H1 (cell line): Measurements from ENCODE around the gene PRR5L. TPM values are rescaled to one million over a fixed set of nuclear protein-coding genes. Genes with fewer than 3 reads are reported as not detected.

Experiments used
- CTCF ChIA-PET: fragments of 300-600 bp; sonication (Branson Sonifier 250); formaldehyde crosslinking; loops from one replicate; lab custom pipeline; 2021; ENCODE audit not compliant: partially characterized antibody; lab: Charles Lee
- POLR2A ChIA-PET: fragments of 300-600 bp; sonication (Branson Sonifier 250); formaldehyde crosslinking; loops from one replicate; lab custom pipeline; 2021; ENCODE audit warnings: inconsistent platforms; ENCODE audit not compliant: partially characterized antibody; lab: Charles Lee
- DNase-seq, 2 experiments: peaks; one replicate each; pipeline versions ENCODE4 v3.0.0 to v3.0.0-alpha.2; 2010 to 2022; ENCODE audit warnings: low spot score in 2 of 2, low read depth in 1 of 2, mixed read lengths in 1 of 2
- FAIRE-seq: peaks from 2 replicates; lab custom pipeline; 2011; peaks lifted over from hg19 to GRCh38; lab: Jason Lieb, UNC
- H2AFZ ChIP-seq: 2 replicates; pipeline ENCODE4 v1.8.1; 2012; ENCODE audit warnings: low read length, inconsistent platforms
- H2AK5ac ChIP-seq: 2 replicates; pipeline ENCODE4 v1.6.1; 2013; ENCODE audit warnings: low read depth, low read length
- H2BK120ac ChIP-seq: replicated peaks from 2 replicates; pipeline ENCODE3; 2013; ENCODE audit warnings: low read depth, low read length, inconsistent platforms
- H2BK12ac ChIP-seq: 2 replicates; pipeline ENCODE4 v1.6.1; 2013; ENCODE audit warnings: low read depth, low read length
- H2BK15ac ChIP-seq: 2 replicates; pipeline ENCODE4 v1.6.1; 2013; ENCODE audit warnings: low read length
- H2BK20ac ChIP-seq: 2 replicates; pipeline ENCODE4 v1.6.1; 2013; ENCODE audit warnings: low read length
- H2BK5ac ChIP-seq: 2 replicates; pipeline ENCODE4 v1.6.1; 2013; ENCODE audit warnings: low read depth, low read length
- H3K14ac ChIP-seq: 2 replicates; pipeline ENCODE4 v1.6.1; 2013; ENCODE audit warnings: inconsistent platforms; ENCODE audit not compliant: insufficient read length
- H3K18ac ChIP-seq: 2 replicates; pipeline ENCODE4 v1.6.1; 2013; ENCODE audit warnings: low read length; ENCODE audit errors: extremely low read depth
- H3K23ac ChIP-seq: 2 replicates; pipeline ENCODE4 v1.6.1; 2013; ENCODE audit warnings: inconsistent platforms; ENCODE audit not compliant: insufficient read length
- H3K23me2 ChIP-seq: 2 replicates; pipeline ENCODE4 v1.6.1; 2013; ENCODE audit warnings: low read depth, low read length
- H3K27ac ChIP-seq: 2 replicates; pipeline ENCODE4 v1.6.1; 2011; ENCODE audit warnings: low read depth, low read length, inconsistent platforms
- H3K27me3 ChIP-seq, 4 experiments: replicated peaks in 1 of 4; 1 replicate in 1 of 4; 2 replicates in 3 of 4; pipeline versions ENCODE4 v1.6.1 to v1.8.1; 2011 to 2013; ENCODE audit warnings: low read length in 3 of 4, mild to moderate bottlenecking in 3 of 4, inconsistent platforms in 2 of 4, mixed read lengths in 2 of 4, moderate library complexity in 1 of 4; ENCODE audit not compliant: control insufficient read depth in 3 of 4, insufficient read depth in 3 of 4; ENCODE audit errors: extremely low read depth in 1 of 4
- H3K36me3 ChIP-seq, 4 experiments: 2 replicates each; pipeline versions ENCODE4 v1.6.1 to v1.8.1; 2011 to 2013; ENCODE audit warnings: mild to moderate bottlenecking in 4 of 4, low read length in 3 of 4, moderate library complexity in 2 of 4, control low read depth in 1 of 4, inconsistent platforms in 1 of 4; ENCODE audit not compliant: insufficient read depth in 4 of 4, control insufficient read depth in 2 of 4
- H3K4ac ChIP-seq: replicated peaks from 2 replicates; pipeline ENCODE3; 2013; ENCODE audit warnings: low read length, low read depth, mixed read lengths, inconsistent platforms; ENCODE audit not compliant: insufficient read length
- H3K4me1 ChIP-seq, 4 experiments: replicated peaks in 1 of 4; 1 replicate in 1 of 4; 2 replicates in 3 of 4; pipeline versions ENCODE4 v1.6.1 to v1.8.1; 2011 to 2013; ENCODE audit warnings: low read length in 3 of 4, inconsistent platforms in 2 of 4, mixed read lengths in 1 of 4; ENCODE audit not compliant: insufficient read depth in 4 of 4, control insufficient read depth in 3 of 4
- H3K4me2 ChIP-seq, 2 experiments: 2 replicates each; pipeline versions ENCODE4 v1.6.1 to v1.8.1; 2011 to 2013; ENCODE audit warnings: low read depth in 2 of 2, low read length in 2 of 2, control low read depth in 1 of 2, inconsistent platforms in 1 of 2, mild to moderate bottlenecking in 1 of 2; ENCODE audit not compliant: insufficient read depth in 1 of 2
- H3K4me3 ChIP-seq, 4 experiments: fragments of 200-600, 300-600 bp in 1 of 4; sonication (generic), shearing (Covaris generic), sonication (Bioruptor Twin) in 1 of 4; 2 replicates each; pipeline versions ENCODE4 v1.5.1 to v1.8.1; 2011 to 2016; ENCODE audit warnings: low read length in 4 of 4, low read depth in 3 of 4, control low read depth in 2 of 4, inconsistent platforms in 2 of 4, mild to moderate bottlenecking in 2 of 4, mixed read lengths in 1 of 4, moderate library complexity in 1 of 4; ENCODE audit not compliant: insufficient read depth in 2 of 4; ENCODE audit errors: extremely low read depth in 1 of 4
- H3K56ac ChIP-seq: replicated peaks from 2 replicates; pipeline ENCODE3; 2013; ENCODE audit warnings: low read depth, mild to moderate bottlenecking, mixed read lengths, low read length, inconsistent platforms; ENCODE audit not compliant: insufficient read length
- H3K79me1 ChIP-seq: 2 replicates; pipeline ENCODE4 v1.6.1; 2013; ENCODE audit warnings: low read depth, low read length, control low read depth
- H3K79me2 ChIP-seq, 2 experiments: 2 replicates each; pipeline versions ENCODE4 v1.6.1 to v1.8.1; 2012 to 2013; ENCODE audit warnings: low read length in 2 of 2, mild to moderate bottlenecking in 2 of 2, inconsistent platforms in 1 of 2; ENCODE audit not compliant: insufficient read depth in 2 of 2, control insufficient read depth in 1 of 2
- H3K9ac ChIP-seq, 4 experiments: replicated peaks in 1 of 4; 1 replicate in 1 of 4; 2 replicates in 3 of 4; pipeline versions ENCODE4 v1.6.1 to v1.8.1; 2011 to 2013; ENCODE audit warnings: low read depth in 3 of 4, low read length in 3 of 4, control low read depth in 2 of 4, mild to moderate bottlenecking in 2 of 4, moderate library complexity in 2 of 4, inconsistent platforms in 1 of 4; ENCODE audit errors: extremely low read depth in 1 of 4
- H3K9me3 ChIP-seq, 2 experiments: 2 replicates each; pipeline versions ENCODE4 v1.6.1 to v1.8.1; 2012 to 2013; ENCODE audit warnings: mild to moderate bottlenecking in 2 of 2, moderate library complexity in 2 of 2, control low read depth in 1 of 2, inconsistent platforms in 1 of 2, low read depth in 1 of 2, low read length in 1 of 2, mixed read lengths in 1 of 2; ENCODE audit not compliant: insufficient read depth in 2 of 2
- H4K20me1 ChIP-seq, 2 experiments: replicated peaks in 1 of 2; 2 replicates each; pipeline versions ENCODE3 to v1.8.1; 2011 to 2013; ENCODE audit warnings: inconsistent platforms in 2 of 2, low read length in 2 of 2, mild to moderate bottlenecking in 1 of 2; ENCODE audit not compliant: insufficient read depth in 2 of 2, control insufficient read depth in 1 of 2
- H4K5ac ChIP-seq: 2 replicates; pipeline ENCODE4 v1.6.1; 2013; ENCODE audit warnings: low read length, low read depth, mixed read lengths, inconsistent platforms; ENCODE audit not compliant: insufficient read length
- H4K8ac ChIP-seq: 2 replicates; pipeline ENCODE4 v1.8.0; 2013; ENCODE audit warnings: mild to moderate bottlenecking, moderate library complexity, low read length, inconsistent platforms; ENCODE audit not compliant: insufficient read depth; ENCODE audit errors: extremely low read depth
- H4K91ac ChIP-seq: replicated peaks from 2 replicates; pipeline ENCODE3; 2013; ENCODE audit warnings: low read length, mixed read lengths, inconsistent platforms; ENCODE audit not compliant: insufficient read length
- ATF2 ChIP-seq: IDR thresholded peaks from 2 replicates; pipeline ENCODE4 v1.6.1; 2012; ENCODE audit warnings: low read length, inconsistent platforms
- HDAC6 ChIP-seq: IDR thresholded peaks from one replicate; pipeline ENCODE4 v1.7.1; 2012; ENCODE audit warnings: low read depth, mild to moderate bottlenecking, inconsistent platforms, low read length, moderate library complexity
- JUND ChIP-seq: IDR thresholded peaks from 2 replicates; pipeline ENCODE4 v1.6.1; 2011; ENCODE audit warnings: mild to moderate bottlenecking, improper control_type of control experiment, low read length
- MAFK ChIP-seq: IDR thresholded peaks from 2 replicates; pipeline ENCODE4 v1.6.1; 2012; ENCODE audit warnings: low read depth, mild to moderate bottlenecking, improper control_type of control experiment, low read length
- POLR2AphosphoS5 ChIP-seq: IDR thresholded peaks from 2 replicates; pipeline ENCODE4 v1.6.1; 2011; ENCODE audit warnings: low read depth, low read length
- SIRT6 ChIP-seq: IDR thresholded peaks from one replicate; pipeline ENCODE4 v1.7.1; 2012; ENCODE audit warnings: low read length, inconsistent platforms
- SUZ12 ChIP-seq: fragments of 200-600 bp; sonication (generic); IDR thresholded peaks from 2 replicates; pipeline ENCODE4 v1.6.1; 2012; ENCODE audit warnings: mild to moderate bottlenecking, inconsistent platforms, low read length, moderate library complexity, mixed read lengths
- TCF12 ChIP-seq: IDR thresholded peaks from 2 replicates; pipeline ENCODE4 v1.6.1; 2011; ENCODE audit warnings: low read depth, mild to moderate bottlenecking, low read length
- WGBS, 2 experiments: shearing (Covaris generic) in 1 of 2; methylation state at CpG; one replicate each; pipeline versions ENCODE4 v1.1.6 to v1.1.7; 2013 to 2015; ENCODE audit warnings: low lambda C conversion rate in 2 of 2, mixed read lengths in 2 of 2, inconsistent platforms in 1 of 2, low coverage in 1 of 2, missing lambda C conversion rate in 1 of 2; ENCODE audit not compliant: insufficient replicate concordance in 2 of 2, insufficient coverage in 1 of 2, insufficient read length in 1 of 2; ENCODE audit errors: extremely low coverage in 1 of 2, missing lambda C conversion rate in 1 of 2; 5-methylcytosine and 5-hydroxymethylcytosine counted together
- polyA plus RNA-seq, 7 experiments: library from polyadenylated mRNA; depleted of rRNA in 3 of 7; stranded (reverse) in 5 of 7; unstranded in 2 of 7; fragments of >200 nt in 5 of 7; fragments of 200-250 nt in 2 of 7; gene quantifications; 1 replicate in 5 of 7; 2 replicates in 1 of 7; 4 replicates in 1 of 7; pipeline versions ENCODE4 v1.2.1 to v1.2.3, GENCODE V29; 2011 to 2013; ENCODE audit warnings: missing spikeins in 2 of 7, mixed read lengths in 2 of 7
- total RNA-seq: library from RNA; stranded (reverse); fragmentation: NEBNext Ultra II Directional; extraction: Animal tissue kit (Norgen Biotek cat#: 25700); gene quantifications from 2 replicates; pipeline ENCODE4 v1.2.1, GENCODE V29; 2021
- TF ChIP-seq, protein P1 (sequence below): IDR thresholded peaks from 2 replicates; pipeline ENCODE4 v1.6.1; 2011; ENCODE audit warnings: low read depth, mild to moderate bottlenecking, low read length; ENCODE audit not compliant: insufficient read depth
- TF ChIP-seq, protein P2 (sequence below): IDR thresholded peaks from 2 replicates; pipeline ENCODE4 v1.6.1; 2012; ENCODE audit warnings: inconsistent platforms

The PRR5L gene
- total and polyA plus RNA-seq, 2 of the 8 experiments (the other 6 are each of a cell fraction or from before 2014, with no cell fraction given): 6.6 to 10.1 TPM

GRCh38 chr11:36296884-36297543, 926 bp downstream of the PRR5L start:
- H3K79me1 ChIP-seq: no peaks in the 10 kb centered on the region
- H2BK20ac ChIP-seq: no peak overlapping the region
- no peak overlapping the region for H4K91ac ChIP-seq
- H3K27ac ChIP-seq: no peak overlapping the region
- H4K8ac ChIP-seq: no peak overlapping the region
- H4K20me1 ChIP-seq: peaks cover 0 to 3% of the 10 kb centered on the region in 2 experiments
- no peak overlapping the region for H3K14ac ChIP-seq
- no peaks in the 10 kb centered on the region for H3K79me2 ChIP-seq
- H2BK120ac ChIP-seq: no peak overlapping the region
- no peak overlapping the region for H4K5ac ChIP-seq
- DNase-seq (no peak), FAIRE-seq (no peak)
- H3K23ac ChIP-seq: no peak overlapping the region
- no peaks in the 10 kb centered on the region for H3K9me3 ChIP-seq
- no peak overlapping the region for H3K4me3 ChIP-seq
- no peak overlapping the region for H3K4ac ChIP-seq
- no peak overlapping the region for H2BK15ac ChIP-seq
- H3K4me1 ChIP-seq: no peaks in the 10 kb centered on the region; a peak in 1 of 7 replicates
- ChIA-PET POLR2A (interaction anchor here (1.1 kb wide), 1 partner anchor 99 kb away, joined by 3 read pairs; no protein-coding TSS in a partner anchor), CTCF (interaction anchor here (0.9 to 10.8 kb wide), 7 partner anchors 8 to 196 kb away, joined by 3 to 152 read pairs (median 4); no protein-coding TSS in a partner anchor)
- H3K23me2 ChIP-seq: no peaks in the 10 kb centered on the region
- H2AK5ac ChIP-seq: no peak overlapping the region
- no peak overlapping the region for H3K56ac ChIP-seq
- H3K9ac ChIP-seq: no peak overlapping the region
- no peak overlapping the region for H2AFZ ChIP-seq
- H3K36me3 ChIP-seq: no peaks in the 10 kb centered on the region
- no peak overlapping the region for H3K18ac ChIP-seq
- H3K27me3 ChIP-seq: no peaks in the 10 kb centered on the region
- H2BK12ac ChIP-seq: no peak overlapping the region
- 84% methylated on average over 8 of the region's 8 CpGs; no CpG with 5 or more reads in 1 of the 2 experiments for WGBS, 2 experiments
- no peak overlapping the region for H3K4me2 ChIP-seq
- no peak overlapping the region for H2BK5ac ChIP-seq
- TF ChIP-seq SUZ12 (no peak), POLR2AphosphoS5 (no peak), JUND (no peak), HDAC6 (no peak), TCF12 (no peak), ATF2 (no peak), MAFK (no peak), SIRT6 (no peak)
- TF ChIP-seq, protein P1, sequence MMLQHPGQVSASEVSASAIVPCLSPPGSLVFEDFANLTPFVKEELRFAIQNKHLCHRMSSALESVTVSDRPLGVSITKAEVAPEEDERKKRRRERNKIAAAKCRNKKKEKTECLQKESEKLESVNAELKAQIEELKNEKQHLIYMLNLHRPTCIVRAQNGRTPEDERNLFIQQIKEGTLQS: no peak
- TF ChIP-seq, protein P2, sequence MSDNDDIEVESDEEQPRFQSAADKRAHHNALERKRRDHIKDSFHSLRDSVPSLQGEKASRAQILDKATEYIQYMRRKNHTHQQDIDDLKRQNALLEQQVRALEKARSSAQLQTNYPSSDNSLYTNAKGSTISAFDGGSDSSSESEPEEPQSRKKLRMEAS: no peak
